ENCODE results near the gene CPNE5.
A peak's percentile ranks its signal among the peaks of the same experiment; 100 is the strongest.

CPNE5 gene

GRCh38 chr6:36857325-36857724 lies 18.1 kb upstream of the CPNE5 start:
- no peak for DNase-seq (ENCODE audit: low read depth in 3 of 3)

- DNase-seq (ENCODE audit: low read depth in 3 of 3), result no peak
These were observed 17.0 kb upstream of the CPNE5 start for GRCh38 chr6:36856277-36856676.

GRCh38 chr6:36855750-36856149 lies 16.5 kb upstream of the CPNE5 start:
- no peak for DNase-seq (ENCODE audit: low read depth in 3 of 3)

GRCh38 chr6:36853325-36853724 lies 14.1 kb upstream of the CPNE5 start:
- no peak for DNase-seq (ENCODE audit: low read depth in 3 of 3)

GRCh38 chr6:36852481-36853147 lies 13.4 kb upstream of the CPNE5 start:
- no peak for DNase-seq (ENCODE audit: low read depth in 3 of 3)

GRCh38 chr6:36851626-36852025 lies 12.4 kb upstream of the CPNE5 start:
- no peak for DNase-seq (ENCODE audit: low read depth in 3 of 3)

GRCh38 chr6:36851149-36851614 lies 11.9 kb upstream of the CPNE5 start:
- DNase-seq (ENCODE audit: low read depth in 3 of 3), result peak in 1 of 3 experiments; percentile 22

- no peak for DNase-seq (ENCODE audit: low read depth in 3 of 3)
These were observed 10.8 kb upstream of the CPNE5 start for GRCh38 chr6:36850021-36850420.

- DNase-seq (ENCODE audit: low read depth in 3 of 3), result no peak
These were observed 9.6 kb upstream of the CPNE5 start for GRCh38 chr6:36848658-36849441.

- no peak for DNase-seq (ENCODE audit: low read depth in 3 of 3)
These were observed 8.7 kb upstream of the CPNE5 start for GRCh38 chr6:36847991-36848390.

- no peak for DNase-seq (ENCODE audit: low read depth in 3 of 3)
These were observed 7.9 kb upstream of the CPNE5 start for GRCh38 chr6:36847152-36847551.

GRCh38 chr6:36845233-36845632 lies 6.0 kb upstream of the CPNE5 start:
- no peak for DNase-seq (ENCODE audit: low read depth in 3 of 3)

GRCh38 chr6:36844232-36845170 lies 5.3 kb upstream of the CPNE5 start:
- DNase-seq (ENCODE audit: low read depth in 3 of 3), result no peak

- DNase-seq (ENCODE audit: low read depth in 3 of 3), result no peak
These were observed 3.9 kb upstream of the CPNE5 start for GRCh38 chr6:36843170-36843569.

- no peak for DNase-seq (ENCODE audit: low read depth in 3 of 3)
These were observed 2.5 kb upstream of the CPNE5 start for GRCh38 chr6:36841756-36842155.

GRCh38 chr6:36840432-36841403 lies 1.5 kb upstream of the CPNE5 start:
- peak in 1 of 3 experiments; percentile 34 for DNase-seq (ENCODE audit: low read depth in 3 of 3)

- DNase-seq (ENCODE audit: low read depth in 3 of 3), result peak in 2 of 3 experiments; percentile 26 to 43
These were observed 646 bp upstream of the CPNE5 start for GRCh38 chr6:36839749-36840431.

- no peak for DNase-seq (ENCODE audit: low read depth in 3 of 3)
These were observed 1.6 kb downstream of the CPNE5 start for GRCh38 chr6:36837686-36838085.

GRCh38 chr6:36837022-36837339 lies 2.3 kb downstream of the CPNE5 start:
- no peak for DNase-seq (ENCODE audit: low read depth in 3 of 3)
